Liver (tissue), 9 donors: ENCODE measurements around the gene SAE1. TPM values are rescaled to one million over a fixed set of nuclear protein-coding genes. Genes with fewer than 3 reads are reported as not detected.

Experiments
- DNase-seq: peaks from one replicate; pipeline ENCODE4 v3.0.0-alpha.2; 2017; ENCODE audit warnings: low spot score
- H3K27ac ChIP-seq, 2 donors: one replicate each; pipeline ENCODE4 v1.7.0; 2013; ENCODE audit warnings: inconsistent platforms in 2 of 2, low read length in 2 of 2, control low read depth in 1 of 2, low read depth in 1 of 2, mild to moderate bottlenecking in 1 of 2
- H3K27me3 ChIP-seq, 4 donors: one replicate each; pipeline versions ENCODE4 v1.6.1 to v1.7.0; 2013; ENCODE audit warnings: low read length in 3 of 4, inconsistent platforms in 1 of 4, mild to moderate bottlenecking in 1 of 4, moderate library complexity in 1 of 4; ENCODE audit not compliant: control insufficient read depth in 4 of 4, insufficient read depth in 4 of 4
- H3K36me3 ChIP-seq, 4 donors: one replicate each; pipeline versions ENCODE4 v1.6.1 to v1.7.0; 2013; ENCODE audit warnings: low read length in 3 of 4, mild to moderate bottlenecking in 3 of 4, low read depth in 1 of 4, moderate library complexity in 1 of 4; ENCODE audit not compliant: control insufficient read depth in 4 of 4, insufficient read depth in 3 of 4
- H3K4me1 ChIP-seq, 4 donors: one replicate each; pipeline versions ENCODE4 v1.6.1 to v1.7.0; 2013; ENCODE audit warnings: low read length in 3 of 4, mild to moderate bottlenecking in 3 of 4, moderate library complexity in 1 of 4; ENCODE audit not compliant: control insufficient read depth in 4 of 4, insufficient read depth in 4 of 4
- H3K4me3 ChIP-seq, 3 donors: one replicate each; pipeline versions ENCODE4 v1.6.1 to v1.7.0; 2013; ENCODE audit warnings: low read length in 3 of 3, control low read depth in 1 of 3, low read depth in 1 of 3, mild to moderate bottlenecking in 1 of 3
- H3K9ac ChIP-seq, 2 donors: one replicate each; pipeline ENCODE4 v1.7.0; 2013; ENCODE audit warnings: low read length in 2 of 2, mild to moderate bottlenecking in 2 of 2, moderate library complexity in 2 of 2, control low read depth in 1 of 2, low read depth in 1 of 2
- H3K9me3 ChIP-seq, 4 donors: one replicate each; pipeline versions ENCODE4 v1.6.1 to v1.7.0; 2013; ENCODE audit warnings: low read length in 3 of 4; ENCODE audit not compliant: control insufficient read depth in 4 of 4
- EGR1 ChIP-seq, 2 donors: IDR thresholded peaks; 2 replicates each; pipeline ENCODE4 v1.6.1; 2016 to 2018; ENCODE audit warnings: antibody characterized with exemption in 2 of 2, low read depth in 2 of 2
- FOXA1 ChIP-seq: IDR thresholded peaks from 2 replicates; pipeline ENCODE4 v1.6.1; 2016; ENCODE audit warnings: antibody characterized with exemption
- FOXA2 ChIP-seq: IDR thresholded peaks from 2 replicates; pipeline ENCODE4 v1.6.1; 2016; ENCODE audit warnings: antibody characterized with exemption
- GABPA ChIP-seq, 2 donors: IDR thresholded peaks in 1 of 2; conservative IDR thresholded peaks in 1 of 2; 2 replicates each; pipeline ENCODE4 v1.6.1; 2016; ENCODE audit warnings: antibody characterized with exemption in 2 of 2, mild to moderate bottlenecking in 1 of 2, moderate library complexity in 1 of 2
- HNF4A ChIP-seq, 2 donors: conservative IDR thresholded peaks; 2 replicates each; pipeline ENCODE4 v1.6.1; 2016; ENCODE audit warnings: antibody characterized with exemption in 2 of 2, mild to moderate bottlenecking in 2 of 2
- HNF4G ChIP-seq: IDR thresholded peaks from 2 replicates; pipeline ENCODE4 v1.6.1; 2016; ENCODE audit warnings: antibody characterized with exemption
- JUND ChIP-seq, 2 donors: IDR thresholded peaks; 2 replicates each; pipeline ENCODE4 v1.6.1; 2016; ENCODE audit warnings: antibody characterized with exemption in 2 of 2
- NR2F2 ChIP-seq: IDR thresholded peaks from 2 replicates; pipeline ENCODE4 v1.6.1; 2016; ENCODE audit warnings: antibody characterized with exemption
- RAD21 ChIP-seq, 2 donors: IDR thresholded peaks; 2 replicates each; pipeline ENCODE4 v1.6.1; 2016; ENCODE audit warnings: antibody characterized with exemption in 2 of 2, mild to moderate bottlenecking in 2 of 2
- RXRA ChIP-seq, 2 donors: IDR thresholded peaks; 2 replicates each; pipeline ENCODE4 v1.6.1; 2017 to 2018; ENCODE audit warnings: antibody characterized with exemption in 2 of 2, mild to moderate bottlenecking in 1 of 2
- SP1 ChIP-seq: IDR thresholded peaks from 2 replicates; pipeline ENCODE4 v1.6.1; 2018; ENCODE audit warnings: antibody characterized with exemption, mild to moderate bottlenecking
- TAF1 ChIP-seq: conservative IDR thresholded peaks from 2 replicates; pipeline ENCODE4 v1.6.1; 2016; ENCODE audit warnings: antibody characterized with exemption, mild to moderate bottlenecking
- YY1 ChIP-seq: IDR thresholded peaks from 2 replicates; pipeline ENCODE4 v1.6.1; 2016; ENCODE audit warnings: antibody characterized with exemption, mild to moderate bottlenecking
- WGBS: extraction: QIAGEN DNeasy Blood & Tissue Kit; methylation state at CpG from one replicate; pipeline ENCODE4 v1.1.7; 2013; 5-methylcytosine and 5-hydroxymethylcytosine counted together
- polyA plus RNA-seq, 2 donors: library from polyadenylated mRNA; stranded (reverse) in 1 of 2; unstranded in 1 of 2; fragments of 200-250 nt in 1 of 2; fragments of >200 nt in 1 of 2; fragmentation: Nextera tagmentation in 1 of 2; extraction: Ambion mirVana in 1 of 2; gene quantifications; one replicate each; pipeline versions ENCODE4 v1.2.1 to v1.2.3, GENCODE V29; 2013 to 2015
- total RNA-seq, 2 donors: library from RNA; depleted of rRNA; stranded (reverse); fragments of >200 nt; gene quantifications; one replicate each; pipeline ENCODE4 v1.2.3, GENCODE V29; 2014
- TF ChIP-seq, protein P1 (sequence below): IDR thresholded peaks from 2 replicates; pipeline ENCODE4 v1.6.1; 2016; ENCODE audit warnings: antibody characterized with exemption
- TF ChIP-seq, protein P2 (sequence below): IDR thresholded peaks from 2 replicates; pipeline ENCODE4 v1.6.1; 2016; ENCODE audit warnings: antibody characterized with exemption, mild to moderate bottlenecking
- TF ChIP-seq, protein P3 (sequence below): IDR thresholded peaks from 2 replicates; pipeline ENCODE4 v1.6.1; 2016; ENCODE audit warnings: antibody characterized with exemption
- TF ChIP-seq, protein P4 (sequence below): IDR thresholded peaks from 2 replicates; pipeline ENCODE4 v1.6.1; 2016; ENCODE audit warnings: antibody characterized with exemption
- donor health status: healthy.
- donor health status: healthy.
- donor health status: healthy.
- donor health status: healthy.
- donor health status: healthy.

SAE1 gene
- total and polyA plus RNA-seq, 4 donors: 19.0 to 31.8 (median 27.0) TPM

DNA sequence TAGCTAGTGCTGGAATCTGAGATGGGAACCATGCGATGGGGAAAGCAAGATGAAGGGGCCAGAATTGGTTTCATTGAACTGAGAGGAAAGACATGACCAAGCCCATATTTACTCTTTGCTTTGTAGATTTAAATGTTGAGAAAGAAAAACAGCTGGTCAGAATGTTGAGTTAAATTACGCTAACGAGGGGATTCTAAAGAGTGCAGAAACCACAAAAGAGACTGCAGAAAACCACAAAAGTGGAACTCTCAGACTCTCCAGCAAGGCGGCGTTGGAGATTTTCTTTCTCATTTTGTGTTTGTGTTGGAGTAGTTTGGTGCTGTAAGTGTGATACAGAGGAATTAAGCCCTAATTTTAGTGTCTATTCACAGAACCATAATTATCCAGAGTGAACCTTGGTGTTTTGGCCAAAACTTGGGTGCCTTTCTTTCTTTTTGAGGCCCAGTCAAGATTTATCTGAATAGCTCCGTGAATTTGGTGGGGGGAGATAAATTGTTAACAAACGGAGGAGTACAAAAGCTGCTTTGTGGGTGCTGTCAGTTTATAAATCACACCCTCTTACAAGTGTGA, 26.3 kb downstream of the SAE1 start:
- H3K9me3 ChIP-seq: no peaks in the 10 kb centered on the region
- WGBS: 77% methylated on average over 7 of the region's 7 CpGs
- no peak overlapping the region for H3K27ac ChIP-seq
- peaks cover 2 to 7% (median 6%) of the 10 kb centered on the region in 4 donors for H3K4me1 ChIP-seq
- TF ChIP-seq FOXA1: no peak
- TF ChIP-seq, protein P1, sequence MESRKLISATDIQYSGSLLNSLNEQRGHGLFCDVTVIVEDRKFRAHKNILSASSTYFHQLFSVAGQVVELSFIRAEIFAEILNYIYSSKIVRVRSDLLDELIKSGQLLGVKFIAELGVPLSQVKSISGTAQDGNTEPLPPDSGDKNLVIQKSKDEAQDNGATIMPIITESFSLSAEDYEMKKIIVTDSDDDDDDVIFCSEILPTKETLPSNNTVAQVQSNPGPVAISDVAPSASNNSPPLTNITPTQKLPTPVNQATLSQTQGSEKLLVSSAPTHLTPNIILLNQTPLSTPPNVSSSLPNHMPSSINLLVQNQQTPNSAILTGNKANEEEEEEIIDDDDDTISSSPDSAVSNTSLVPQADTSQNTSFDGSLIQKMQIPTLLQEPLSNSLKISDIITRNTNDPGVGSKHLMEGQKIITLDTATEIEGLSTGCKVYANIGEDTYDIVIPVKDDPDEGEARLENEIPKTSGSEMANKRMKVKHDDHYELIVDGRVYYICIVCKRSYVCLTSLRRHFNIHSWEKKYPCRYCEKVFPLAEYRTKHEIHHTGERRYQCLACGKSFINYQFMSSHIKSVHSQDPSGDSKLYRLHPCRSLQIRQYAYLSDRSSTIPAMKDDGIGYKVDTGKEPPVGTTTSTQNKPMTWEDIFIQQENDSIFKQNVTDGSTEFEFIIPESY: no peak
- TF ChIP-seq GABPA (IDR thresholded peaks at IDR 0.05 in 1 of 2, conservative IDR thresholded peaks at IDR 0.05 in 1 of 2): no peak
- TF ChIP-seq NR2F2: no peak
- TF ChIP-seq RAD21 (IDR thresholded peaks at IDR 0.05): no peak
- no peak for TF ChIP-seq RXRA (IDR thresholded peaks at IDR 0.05)
- TF ChIP-seq SP1: no peak
- TF ChIP-seq, protein P2, sequence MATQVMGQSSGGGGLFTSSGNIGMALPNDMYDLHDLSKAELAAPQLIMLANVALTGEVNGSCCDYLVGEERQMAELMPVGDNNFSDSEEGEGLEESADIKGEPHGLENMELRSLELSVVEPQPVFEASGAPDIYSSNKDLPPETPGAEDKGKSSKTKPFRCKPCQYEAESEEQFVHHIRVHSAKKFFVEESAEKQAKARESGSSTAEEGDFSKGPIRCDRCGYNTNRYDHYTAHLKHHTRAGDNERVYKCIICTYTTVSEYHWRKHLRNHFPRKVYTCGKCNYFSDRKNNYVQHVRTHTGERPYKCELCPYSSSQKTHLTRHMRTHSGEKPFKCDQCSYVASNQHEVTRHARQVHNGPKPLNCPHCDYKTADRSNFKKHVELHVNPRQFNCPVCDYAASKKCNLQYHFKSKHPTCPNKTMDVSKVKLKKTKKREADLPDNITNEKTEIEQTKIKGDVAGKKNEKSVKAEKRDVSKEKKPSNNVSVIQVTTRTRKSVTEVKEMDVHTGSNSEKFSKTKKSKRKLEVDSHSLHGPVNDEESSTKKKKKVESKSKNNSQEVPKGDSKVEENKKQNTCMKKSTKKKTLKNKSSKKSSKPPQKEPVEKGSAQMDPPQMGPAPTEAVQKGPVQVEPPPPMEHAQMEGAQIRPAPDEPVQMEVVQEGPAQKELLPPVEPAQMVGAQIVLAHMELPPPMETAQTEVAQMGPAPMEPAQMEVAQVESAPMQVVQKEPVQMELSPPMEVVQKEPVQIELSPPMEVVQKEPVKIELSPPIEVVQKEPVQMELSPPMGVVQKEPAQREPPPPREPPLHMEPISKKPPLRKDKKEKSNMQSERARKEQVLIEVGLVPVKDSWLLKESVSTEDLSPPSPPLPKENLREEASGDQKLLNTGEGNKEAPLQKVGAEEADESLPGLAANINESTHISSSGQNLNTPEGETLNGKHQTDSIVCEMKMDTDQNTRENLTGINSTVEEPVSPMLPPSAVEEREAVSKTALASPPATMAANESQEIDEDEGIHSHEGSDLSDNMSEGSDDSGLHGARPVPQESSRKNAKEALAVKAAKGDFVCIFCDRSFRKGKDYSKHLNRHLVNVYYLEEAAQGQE: no peak
- TF ChIP-seq YY1: no peak
- no peak for TF ChIP-seq JUND (IDR thresholded peaks at IDR 0.05)
- TF ChIP-seq, protein P3, sequence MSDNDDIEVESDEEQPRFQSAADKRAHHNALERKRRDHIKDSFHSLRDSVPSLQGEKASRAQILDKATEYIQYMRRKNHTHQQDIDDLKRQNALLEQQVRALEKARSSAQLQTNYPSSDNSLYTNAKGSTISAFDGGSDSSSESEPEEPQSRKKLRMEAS: no peak
- TF ChIP-seq, protein P4, sequence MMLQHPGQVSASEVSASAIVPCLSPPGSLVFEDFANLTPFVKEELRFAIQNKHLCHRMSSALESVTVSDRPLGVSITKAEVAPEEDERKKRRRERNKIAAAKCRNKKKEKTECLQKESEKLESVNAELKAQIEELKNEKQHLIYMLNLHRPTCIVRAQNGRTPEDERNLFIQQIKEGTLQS: no peak
- TF ChIP-seq HNF4G: no peak
- no peak for TF ChIP-seq EGR1 (IDR thresholded peaks at IDR 0.05; ENCODE audit: low read depth in 2 of 2)
- no peak for TF ChIP-seq HNF4A (conservative IDR thresholded peaks at IDR 0.05)
- peaks cover 5 to 30% (median 14%) of the 10 kb centered on the region in 4 donors for H3K36me3 ChIP-seq
- no peak overlapping the region for H3K4me3 ChIP-seq
- no peaks in the 10 kb centered on the region for H3K27me3 ChIP-seq
- no peak for DNase-seq
- no peak overlapping the region for H3K9ac ChIP-seq

DNA sequence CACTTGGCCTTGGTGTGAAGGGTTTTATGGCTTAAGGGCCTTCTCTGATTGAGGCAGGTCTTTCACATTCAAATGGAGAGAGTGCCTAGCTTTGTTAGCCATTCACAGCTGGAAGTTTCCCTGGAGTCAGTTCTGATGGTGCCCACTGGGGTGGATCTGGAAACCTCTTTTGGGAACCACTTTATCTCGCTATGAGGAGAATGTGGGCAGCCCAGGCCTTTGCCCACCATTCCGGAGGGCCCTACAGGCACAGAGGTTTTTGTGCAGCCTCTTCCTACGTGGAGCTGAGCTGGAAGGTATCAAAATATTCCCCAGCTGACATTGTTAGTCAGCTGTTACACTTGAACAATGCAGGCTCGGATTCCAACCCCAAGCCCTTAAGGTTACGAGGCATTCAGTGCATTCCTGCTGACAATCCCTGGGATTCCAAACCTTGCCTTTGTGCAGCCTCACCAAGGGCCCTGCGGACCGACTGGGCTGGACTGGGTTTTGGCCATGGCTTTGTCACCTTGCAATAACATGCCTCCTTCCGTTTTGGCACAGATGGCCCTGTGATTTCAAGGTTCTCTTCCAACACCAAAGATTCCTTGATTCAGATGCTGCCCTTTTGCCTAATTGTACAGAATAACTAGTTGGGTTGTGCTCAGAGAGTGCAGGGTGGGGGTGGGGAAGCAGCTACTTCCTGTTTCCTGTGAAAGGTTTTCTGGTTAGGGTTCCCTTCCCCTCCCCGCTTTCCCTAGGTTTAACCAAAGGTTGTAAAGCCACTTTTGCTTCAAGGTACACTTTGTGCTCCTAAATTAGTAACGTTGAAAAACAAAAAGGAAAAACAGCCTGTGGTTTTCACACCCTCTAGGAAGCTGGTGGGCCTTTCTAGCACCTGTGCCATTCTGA, 27.0 kb downstream of the SAE1 start:
- peaks cover 5 to 25% (median 15%) of the 10 kb centered on the region in 4 donors for H3K36me3 ChIP-seq
- H3K27me3 ChIP-seq: no peaks in the 10 kb centered on the region
- H3K27ac ChIP-seq: peak overlapping the region in 1 of 2 donors; percentile 6
- no peaks in the 10 kb centered on the region for H3K9me3 ChIP-seq
- 67% methylated on average over 10 of the region's 10 CpGs for WGBS
- DNase-seq: no peak
- peaks cover 2 to 7% (median 6%) of the 10 kb centered on the region in 4 donors for H3K4me1 ChIP-seq
- H3K4me3 ChIP-seq: no peak overlapping the region
- peak; percentile 39 to 42 for TF ChIP-seq GABPA (IDR thresholded peaks at IDR 0.05 in 1 of 2, conservative IDR thresholded peaks at IDR 0.05 in 1 of 2)
- peak in 1 of 2 donors; percentile 11 for TF ChIP-seq RXRA (IDR thresholded peaks at IDR 0.05)
- TF ChIP-seq NR2F2: peak; percentile 46
- peak; percentile 19 for TF ChIP-seq SP1
- TF ChIP-seq FOXA2: no peak
- TF ChIP-seq TAF1: no peak
- H3K9ac ChIP-seq: peak overlapping the region in 1 of 2 donors; percentile 13
